Uterus (tissue), 2 donors: ENCODE data around the gene TMEM120A.

ENCODE experiments used
- CTCF ChIP-seq, 4 experiments: fragments of 200-600 bp in 2 of 4; fragments of 450-650 bp in 2 of 4; sonication (generic) in 2 of 4; IDR thresholded peaks; one replicate each; pipeline ENCODE4 v1.5.1; 2016 to 2019; ENCODE audit warnings: antibody characterized with exemption in 4 of 4, mild to moderate bottlenecking in 2 of 4, moderate library complexity in 1 of 4
- POLR2A ChIP-seq, 2 donors: fragments of 450-650 bp; IDR thresholded peaks; one replicate each; pipeline ENCODE4 v1.6.1; 2016; ENCODE audit warnings: antibody characterized with exemption in 2 of 2, mild to moderate bottlenecking in 1 of 2, moderate library complexity in 1 of 2

DNA sequence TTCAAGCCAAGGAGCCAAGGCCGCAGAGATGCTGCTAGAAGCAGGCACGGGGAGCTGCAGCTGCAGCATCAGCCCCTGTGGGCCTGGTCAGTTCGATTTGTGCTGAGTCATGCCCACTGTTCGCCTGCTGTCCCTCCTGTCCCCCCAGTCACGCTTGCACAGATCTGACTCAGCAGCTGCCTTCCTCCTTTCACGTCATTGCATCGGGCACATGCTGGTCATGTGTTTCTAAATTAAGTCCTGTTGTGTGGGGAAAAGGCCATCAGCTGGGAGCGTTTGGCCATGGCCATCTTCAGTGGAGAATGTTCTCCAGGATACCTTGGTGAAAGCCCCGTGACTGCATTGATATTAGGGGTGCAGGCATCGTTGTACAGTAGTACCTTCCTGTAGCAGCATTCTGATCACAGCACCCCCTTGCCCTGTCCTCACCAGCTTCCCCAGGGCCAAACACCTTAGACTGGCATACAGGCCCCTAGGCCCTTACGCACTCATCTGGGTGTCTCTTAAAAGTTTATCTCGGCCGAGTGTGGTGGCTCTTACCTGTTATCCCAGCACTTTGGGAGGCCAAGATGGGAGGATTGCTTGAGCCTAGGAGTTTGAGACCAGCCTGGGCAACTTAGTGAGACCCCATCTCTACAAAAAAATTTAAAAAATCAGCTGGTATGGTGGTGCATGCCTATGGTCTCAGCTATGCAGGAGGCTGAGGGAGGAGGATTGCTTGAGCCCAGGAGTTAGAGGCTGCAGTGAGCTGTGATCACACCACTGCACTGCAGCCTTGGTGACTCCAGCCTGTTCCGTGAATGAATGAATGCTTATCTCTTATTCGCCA lies 56.2 kb downstream of the TMEM120A start:
- TF ChIP-seq POLR2A (IDR thresholded peaks at IDR 0.05): no peak
- TF ChIP-seq CTCF (IDR thresholded peaks at IDR 0.05): no peak
